Panc1 (cell line): Measurements from ENCODE around the gene CRTAC1.

Experiments used
- POLR2AphosphoS5 ChIP-seq: IDR thresholded peaks from 2 replicates; pipeline ENCODE4 v1.6.1; 2012; ENCODE audit warnings: mild to moderate bottlenecking, low read depth, low read length, moderate library complexity
- TF ChIP-seq, protein P1 (sequence below): fragments of 450-650 bp; IDR thresholded peaks from 2 replicates; pipeline ENCODE4 v1.5.1; 2017; ENCODE audit warnings: mild to moderate bottlenecking

DNA sequence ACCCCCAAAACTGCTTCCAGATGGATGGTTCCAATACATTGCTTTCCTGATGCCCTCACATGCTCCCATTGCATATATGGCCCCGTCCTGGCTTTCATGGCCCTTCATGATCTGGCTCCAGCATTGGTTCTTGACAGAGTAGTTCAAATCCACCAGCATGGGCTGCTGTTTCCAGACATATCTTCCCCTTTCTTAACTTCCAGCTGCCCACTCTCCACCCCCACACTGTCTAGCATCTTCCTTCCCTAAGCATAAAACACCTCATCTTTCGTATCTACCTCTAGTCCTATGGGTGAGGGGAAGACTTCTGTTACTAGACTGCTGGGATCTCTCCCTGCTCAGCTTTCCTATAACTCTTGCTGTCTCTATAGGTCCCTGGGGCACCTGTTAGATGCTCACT, 194.0 kb downstream of the CRTAC1 start:
- TF ChIP-seq, protein P1, sequence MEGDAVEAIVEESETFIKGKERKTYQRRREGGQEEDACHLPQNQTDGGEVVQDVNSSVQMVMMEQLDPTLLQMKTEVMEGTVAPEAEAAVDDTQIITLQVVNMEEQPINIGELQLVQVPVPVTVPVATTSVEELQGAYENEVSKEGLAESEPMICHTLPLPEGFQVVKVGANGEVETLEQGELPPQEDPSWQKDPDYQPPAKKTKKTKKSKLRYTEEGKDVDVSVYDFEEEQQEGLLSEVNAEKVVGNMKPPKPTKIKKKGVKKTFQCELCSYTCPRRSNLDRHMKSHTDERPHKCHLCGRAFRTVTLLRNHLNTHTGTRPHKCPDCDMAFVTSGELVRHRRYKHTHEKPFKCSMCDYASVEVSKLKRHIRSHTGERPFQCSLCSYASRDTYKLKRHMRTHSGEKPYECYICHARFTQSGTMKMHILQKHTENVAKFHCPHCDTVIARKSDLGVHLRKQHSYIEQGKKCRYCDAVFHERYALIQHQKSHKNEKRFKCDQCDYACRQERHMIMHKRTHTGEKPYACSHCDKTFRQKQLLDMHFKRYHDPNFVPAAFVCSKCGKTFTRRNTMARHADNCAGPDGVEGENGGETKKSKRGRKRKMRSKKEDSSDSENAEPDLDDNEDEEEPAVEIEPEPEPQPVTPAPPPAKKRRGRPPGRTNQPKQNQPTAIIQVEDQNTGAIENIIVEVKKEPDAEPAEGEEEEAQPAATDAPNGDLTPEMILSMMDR, result no peak
- no peak for TF ChIP-seq POLR2AphosphoS5
